Left ventricle myocardium inferior (tissue), 1 donor: ENCODE results near the gene ITGA7. TPM values are rescaled to one million over a fixed set of nuclear protein-coding genes. Genes with fewer than 3 reads are reported as not detected.
A peak's percentile ranks its signal among the peaks of the same experiment; 100 is the strongest.

Experiments
- DNase-seq: peaks from one replicate; pipeline ENCODE4 v3.0.0-alpha.2; 2020
- H3K27ac ChIP-seq: fragments of 200-600 bp; replicated peaks from 2 replicates; pipeline ENCODE4 v1.8.0; 2021
- H3K27me3 ChIP-seq: fragments of 200-600 bp; 2 replicates; pipeline ENCODE4 v1.8.0; 2021; ENCODE audit warnings: low read depth
- H3K36me3 ChIP-seq: fragments of 200-600 bp; 2 replicates; pipeline ENCODE4 v1.8.0; 2021
- H3K4me1 ChIP-seq: fragments of 200-600 bp; 2 replicates; pipeline ENCODE4 v1.8.0; 2021
- H3K4me3 ChIP-seq: fragments of 200-600 bp; 2 replicates; pipeline ENCODE4 v1.8.0; 2021; ENCODE audit warnings: mild to moderate bottlenecking, moderate library complexity
- H3K9me3 ChIP-seq: fragments of 200-600 bp; replicated peaks from 2 replicates; pipeline ENCODE4 v1.8.0; 2021
- CTCF ChIP-seq: fragments of 200-600 bp; IDR thresholded peaks from 2 replicates; pipeline ENCODE4 v1.8.0; 2021; ENCODE audit warnings: antibody characterized with exemption, mild to moderate bottlenecking, borderline replicate concordance
- intact Hi-C: fragments of 100-400 bp; cut with micrococcal nuclease; formaldehyde crosslinking; loops from one replicate; pipeline ENCODE4 v1.11.0; 2022
- total RNA-seq: library from RNA; stranded (reverse); fragmentation: NEBNext Ultra II Directional; extraction: Animal tissue kit (Norgen Biotek cat#: 25700); gene quantifications from one replicate; pipeline ENCODE4 v1.2.1, GENCODE V29; 2021
- donor health status: DM: no; HTN: yes; CAD: no; lungs with severe emphysema.

The ITGA7 gene
- total RNA-seq, 1 donor from 2014 or later: 520 TPM

- Histone ChIP-seq H3K9me3 (no peaks in the 10 kb centered on the region), H3K36me3 (no peaks in the 10 kb centered on the region), H3K4me1 (peaks cover 6% of the 10 kb centered on the region), H3K27me3 (no peaks in the 10 kb centered on the region), H3K27ac (no peak overlapping the region), H3K4me3 (no peak overlapping the region)
- intact Hi-C loops: no loop called here
- no peak for TF ChIP-seq CTCF
- DNase-seq: no peak
Observed at GRCh38 chr12:55676707-55677106, 31.0 kb downstream of the ITGA7 start.

- TF ChIP-seq CTCF: no peak
- intact Hi-C loops: no loop called here
Observed at GRCh38 chr12:55675666-55676065, 32.0 kb downstream of the ITGA7 start.

GRCh38 chr12:55673638-55674037, 34.1 kb downstream of the ITGA7 start:
- no peak overlapping the region for H3K27ac ChIP-seq

More at GRCh38 chr12:55675666-55676065, 32.0 kb downstream of the ITGA7 start:
- Histone ChIP-seq H3K27me3 (no peaks in the 10 kb centered on the region), H3K27ac (no peak overlapping the region), H3K36me3 (no peaks in the 10 kb centered on the region), H3K4me1 (no peaks in the 10 kb centered on the region), H3K9me3 (no peaks in the 10 kb centered on the region), H3K4me3 (no peak overlapping the region)
- DNase-seq: peak; percentile 1

GRCh38 chr12:55671746-55672145, 36.0 kb downstream of the ITGA7 start:
- H3K4me3 ChIP-seq: no peak overlapping the region
- intact Hi-C loops: no loop called here
- DNase-seq: no peak
- H3K9me3 ChIP-seq: no peaks in the 10 kb centered on the region
- no peaks in the 10 kb centered on the region for H3K27me3 ChIP-seq
- no peaks in the 10 kb centered on the region for H3K4me1 ChIP-seq
- H3K27ac ChIP-seq: no peak overlapping the region
- no peak for TF ChIP-seq CTCF
- H3K36me3 ChIP-seq: no peaks in the 10 kb centered on the region

More at GRCh38 chr12:55673638-55674037, 34.1 kb downstream of the ITGA7 start:
- H3K9me3 ChIP-seq: no peaks in the 10 kb centered on the region
- no peaks in the 10 kb centered on the region for H3K4me1 ChIP-seq
- H3K4me3 ChIP-seq: no peak overlapping the region
- no peaks in the 10 kb centered on the region for H3K27me3 ChIP-seq
- no peak for DNase-seq
- H3K36me3 ChIP-seq: no peaks in the 10 kb centered on the region
- intact Hi-C loops: no loop called here
- no peak for TF ChIP-seq CTCF

- Histone ChIP-seq H3K27me3 (no peaks in the 10 kb centered on the region), H3K27ac (no peak overlapping the region), H3K4me1 (no peaks in the 10 kb centered on the region), H3K9me3 (no peaks in the 10 kb centered on the region), H3K4me3 (no peak overlapping the region), H3K36me3 (no peaks in the 10 kb centered on the region)
- no peak for TF ChIP-seq CTCF
- DNase-seq: no peak
- intact Hi-C loops: no loop called here
Observed at GRCh38 chr12:55670276-55670675, 37.4 kb downstream of the ITGA7 start.

- no peaks in the 10 kb centered on the region for H3K9me3 ChIP-seq
- H3K27me3 ChIP-seq: no peaks in the 10 kb centered on the region
- no peaks in the 10 kb centered on the region for H3K36me3 ChIP-seq
- no peak for DNase-seq
- H3K4me3 ChIP-seq: no peak overlapping the region
- H3K4me1 ChIP-seq: no peaks in the 10 kb centered on the region
- intact Hi-C loops: no loop called here
- no peak overlapping the region for H3K27ac ChIP-seq
- TF ChIP-seq CTCF: no peak
Observed at GRCh38 chr12:55666508-55666907, 41.2 kb downstream of the ITGA7 start.
